Measurements from ENCODE around the gene ZNF146.

- TF ChIP-seq, protein P1, sequence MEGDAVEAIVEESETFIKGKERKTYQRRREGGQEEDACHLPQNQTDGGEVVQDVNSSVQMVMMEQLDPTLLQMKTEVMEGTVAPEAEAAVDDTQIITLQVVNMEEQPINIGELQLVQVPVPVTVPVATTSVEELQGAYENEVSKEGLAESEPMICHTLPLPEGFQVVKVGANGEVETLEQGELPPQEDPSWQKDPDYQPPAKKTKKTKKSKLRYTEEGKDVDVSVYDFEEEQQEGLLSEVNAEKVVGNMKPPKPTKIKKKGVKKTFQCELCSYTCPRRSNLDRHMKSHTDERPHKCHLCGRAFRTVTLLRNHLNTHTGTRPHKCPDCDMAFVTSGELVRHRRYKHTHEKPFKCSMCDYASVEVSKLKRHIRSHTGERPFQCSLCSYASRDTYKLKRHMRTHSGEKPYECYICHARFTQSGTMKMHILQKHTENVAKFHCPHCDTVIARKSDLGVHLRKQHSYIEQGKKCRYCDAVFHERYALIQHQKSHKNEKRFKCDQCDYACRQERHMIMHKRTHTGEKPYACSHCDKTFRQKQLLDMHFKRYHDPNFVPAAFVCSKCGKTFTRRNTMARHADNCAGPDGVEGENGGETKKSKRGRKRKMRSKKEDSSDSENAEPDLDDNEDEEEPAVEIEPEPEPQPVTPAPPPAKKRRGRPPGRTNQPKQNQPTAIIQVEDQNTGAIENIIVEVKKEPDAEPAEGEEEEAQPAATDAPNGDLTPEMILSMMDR (IDR thresholded peaks at IDR 0.05), result no peak
- no peak for TF ChIP-seq POLR2A (IDR thresholded peaks at IDR 0.05)
These were observed 21.5 kb downstream of the ZNF146 start for GRCh38 chr19:36236304-36236945.
